HL-60 (cell line): ENCODE measurements around the gene PERP.

Experiments used
- DNase-seq, 2 experiments: peaks; one replicate each; pipeline ENCODE4 v3.0.0-alpha.2; 2010 to 2020; ENCODE audit warnings: low read depth in 1 of 2, low spot score in 1 of 2
- H3K27ac ChIP-seq: fragments of 250-450 bp; sonication (Bioruptor Pico); replicated peaks from 2 replicates; pipeline ENCODE4 v1.5.1; 2020; ENCODE audit warnings: mild to moderate bottlenecking, moderate library complexity
- H3K27me3 ChIP-seq: fragments of 250-450 bp; sonication (Bioruptor Pico); 2 replicates; pipeline ENCODE4 v1.5.1; 2021; ENCODE audit warnings: mild to moderate bottlenecking, moderate library complexity; ENCODE audit not compliant: insufficient read depth, poor library complexity, severe bottlenecking
- H3K4me3 ChIP-seq: replicated peaks from 2 replicates; pipeline ENCODE4 v1.5.1; 2011; ENCODE audit warnings: mild to moderate bottlenecking, control low read depth, low read length; ENCODE audit not compliant: insufficient read depth
- GABPA ChIP-seq: IDR thresholded peaks from 2 replicates; pipeline ENCODE4 v1.6.1; 2012; ENCODE audit warnings: low read depth
- POLR2AphosphoS5 ChIP-seq: IDR thresholded peaks from 2 replicates; pipeline ENCODE4 v1.6.1; 2012; ENCODE audit warnings: low read depth
- SPI1 ChIP-seq: IDR thresholded peaks from 2 replicates; pipeline ENCODE4 v1.6.1; 2012; ENCODE audit warnings: low read depth, mild to moderate bottlenecking, borderline replicate concordance
- TF ChIP-seq, protein P1 (sequence below): IDR thresholded peaks from one replicate; pipeline ENCODE4 v1.5.1; 2011; ENCODE audit warnings: low read length, control low read depth, inconsistent platforms; ENCODE audit not compliant: insufficient read depth
- TF ChIP-seq, protein P2 (sequence below): IDR thresholded peaks from 2 replicates; pipeline ENCODE4 v1.6.1; 2012; ENCODE audit warnings: low read depth; ENCODE audit not compliant: insufficient replicate concordance

The PERP gene

DNA sequence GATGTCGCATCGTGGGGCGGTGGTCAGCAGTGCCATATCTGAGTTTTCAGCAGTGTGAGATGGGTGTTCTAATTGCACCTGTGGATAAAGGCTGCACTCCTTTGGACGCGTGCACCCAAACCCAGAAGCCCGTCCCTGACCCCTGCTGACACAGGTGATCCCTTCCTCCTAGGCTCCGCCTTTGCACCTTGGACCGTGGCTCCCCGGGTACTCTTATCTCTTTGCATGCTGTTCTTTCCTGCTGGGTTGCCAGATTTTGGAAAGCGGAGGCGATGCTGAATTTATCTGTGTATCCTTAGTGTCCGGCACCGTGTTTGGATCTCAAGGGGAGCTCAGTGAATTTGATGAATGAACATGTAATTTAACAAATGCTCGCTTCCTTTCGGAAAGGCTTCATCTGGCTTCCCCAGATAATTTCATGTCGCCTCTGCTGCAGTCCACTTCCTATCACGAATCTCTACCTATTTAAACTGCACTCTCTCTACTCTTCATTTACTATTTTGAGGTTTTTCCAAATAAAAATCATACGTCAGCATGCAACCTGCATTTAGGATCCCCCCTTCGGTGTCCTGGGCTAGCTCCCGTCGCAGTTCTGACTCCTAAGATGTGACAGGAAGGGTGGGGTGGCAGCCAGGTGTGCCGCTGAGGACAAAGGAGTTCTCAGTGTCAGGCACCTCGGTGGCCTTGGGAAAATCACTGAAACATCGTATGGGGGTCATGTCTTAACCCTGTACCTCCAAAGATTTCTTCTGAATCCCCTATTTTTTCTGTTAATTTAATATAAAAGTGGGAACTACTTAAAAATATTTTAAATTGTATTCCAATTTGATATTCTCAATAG, 753 bp upstream of the PERP start:
- no peak for DNase-seq

GRCh38 chr6:138106665-138107077, 548 bp downstream of the PERP start:
- Histone ChIP-seq H3K27me3 (peaks cover 46% of the 10 kb centered on the region), H3K4me3 (peak overlapping the region; percentile 42), H3K27ac (no peak overlapping the region)
- TF ChIP-seq, protein P1, sequence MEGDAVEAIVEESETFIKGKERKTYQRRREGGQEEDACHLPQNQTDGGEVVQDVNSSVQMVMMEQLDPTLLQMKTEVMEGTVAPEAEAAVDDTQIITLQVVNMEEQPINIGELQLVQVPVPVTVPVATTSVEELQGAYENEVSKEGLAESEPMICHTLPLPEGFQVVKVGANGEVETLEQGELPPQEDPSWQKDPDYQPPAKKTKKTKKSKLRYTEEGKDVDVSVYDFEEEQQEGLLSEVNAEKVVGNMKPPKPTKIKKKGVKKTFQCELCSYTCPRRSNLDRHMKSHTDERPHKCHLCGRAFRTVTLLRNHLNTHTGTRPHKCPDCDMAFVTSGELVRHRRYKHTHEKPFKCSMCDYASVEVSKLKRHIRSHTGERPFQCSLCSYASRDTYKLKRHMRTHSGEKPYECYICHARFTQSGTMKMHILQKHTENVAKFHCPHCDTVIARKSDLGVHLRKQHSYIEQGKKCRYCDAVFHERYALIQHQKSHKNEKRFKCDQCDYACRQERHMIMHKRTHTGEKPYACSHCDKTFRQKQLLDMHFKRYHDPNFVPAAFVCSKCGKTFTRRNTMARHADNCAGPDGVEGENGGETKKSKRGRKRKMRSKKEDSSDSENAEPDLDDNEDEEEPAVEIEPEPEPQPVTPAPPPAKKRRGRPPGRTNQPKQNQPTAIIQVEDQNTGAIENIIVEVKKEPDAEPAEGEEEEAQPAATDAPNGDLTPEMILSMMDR, result no peak
- TF ChIP-seq POLR2AphosphoS5, result no peak
- DNase-seq, result no peak

More for the DNA sequence above, 753 bp upstream of the PERP start:
- Histone ChIP-seq H3K27me3 (peaks cover 46% of the 10 kb centered on the region), H3K27ac (no peak overlapping the region), H3K4me3 (peak overlapping the region; percentile 42)
- TF ChIP-seq GABPA, result no peak
- TF ChIP-seq SPI1, result no peak
- TF ChIP-seq, protein P2, sequence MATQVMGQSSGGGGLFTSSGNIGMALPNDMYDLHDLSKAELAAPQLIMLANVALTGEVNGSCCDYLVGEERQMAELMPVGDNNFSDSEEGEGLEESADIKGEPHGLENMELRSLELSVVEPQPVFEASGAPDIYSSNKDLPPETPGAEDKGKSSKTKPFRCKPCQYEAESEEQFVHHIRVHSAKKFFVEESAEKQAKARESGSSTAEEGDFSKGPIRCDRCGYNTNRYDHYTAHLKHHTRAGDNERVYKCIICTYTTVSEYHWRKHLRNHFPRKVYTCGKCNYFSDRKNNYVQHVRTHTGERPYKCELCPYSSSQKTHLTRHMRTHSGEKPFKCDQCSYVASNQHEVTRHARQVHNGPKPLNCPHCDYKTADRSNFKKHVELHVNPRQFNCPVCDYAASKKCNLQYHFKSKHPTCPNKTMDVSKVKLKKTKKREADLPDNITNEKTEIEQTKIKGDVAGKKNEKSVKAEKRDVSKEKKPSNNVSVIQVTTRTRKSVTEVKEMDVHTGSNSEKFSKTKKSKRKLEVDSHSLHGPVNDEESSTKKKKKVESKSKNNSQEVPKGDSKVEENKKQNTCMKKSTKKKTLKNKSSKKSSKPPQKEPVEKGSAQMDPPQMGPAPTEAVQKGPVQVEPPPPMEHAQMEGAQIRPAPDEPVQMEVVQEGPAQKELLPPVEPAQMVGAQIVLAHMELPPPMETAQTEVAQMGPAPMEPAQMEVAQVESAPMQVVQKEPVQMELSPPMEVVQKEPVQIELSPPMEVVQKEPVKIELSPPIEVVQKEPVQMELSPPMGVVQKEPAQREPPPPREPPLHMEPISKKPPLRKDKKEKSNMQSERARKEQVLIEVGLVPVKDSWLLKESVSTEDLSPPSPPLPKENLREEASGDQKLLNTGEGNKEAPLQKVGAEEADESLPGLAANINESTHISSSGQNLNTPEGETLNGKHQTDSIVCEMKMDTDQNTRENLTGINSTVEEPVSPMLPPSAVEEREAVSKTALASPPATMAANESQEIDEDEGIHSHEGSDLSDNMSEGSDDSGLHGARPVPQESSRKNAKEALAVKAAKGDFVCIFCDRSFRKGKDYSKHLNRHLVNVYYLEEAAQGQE, result no peak
- TF ChIP-seq, protein P1, result no peak
- TF ChIP-seq POLR2AphosphoS5, result no peak

DNA sequence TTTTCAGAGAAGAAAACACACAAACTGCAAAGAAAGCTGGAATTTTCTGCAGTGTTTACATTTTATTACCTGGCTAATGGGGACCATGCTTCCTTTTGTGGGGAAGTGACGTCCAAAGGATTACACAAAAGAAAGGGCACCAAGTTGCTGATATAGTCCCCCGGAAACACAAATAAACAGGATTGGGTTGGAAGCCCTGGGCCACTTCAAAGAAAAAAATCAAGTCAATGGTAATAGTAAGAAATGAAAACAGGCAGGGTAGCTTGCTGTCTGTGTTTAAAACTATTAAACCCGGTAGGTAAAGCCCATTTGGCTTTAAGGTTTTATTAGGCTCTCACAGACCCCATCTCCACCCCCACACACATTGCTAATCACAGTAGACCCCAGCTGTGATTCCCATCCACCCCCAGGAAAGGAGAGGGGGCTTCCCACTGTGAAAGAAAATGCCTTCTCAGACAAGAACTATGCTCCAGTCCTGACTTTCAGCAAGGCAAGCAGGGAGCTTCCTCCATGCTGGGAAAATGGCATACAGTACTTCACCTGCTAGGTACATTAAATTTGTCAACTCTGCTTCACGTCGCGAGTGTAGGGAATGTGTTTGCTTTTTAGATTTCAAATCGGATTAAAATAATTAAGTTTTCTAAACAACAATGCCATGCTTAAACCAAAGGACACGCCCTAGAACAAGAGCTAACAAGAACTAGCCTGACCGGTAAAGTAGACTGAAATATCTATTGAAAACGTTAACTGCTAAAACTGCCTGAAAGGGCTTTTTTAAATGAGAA, 1.1 kb downstream of the PERP start:
- TF ChIP-seq SPI1 (no peak), POLR2AphosphoS5 (no peak), GABPA (no peak)
- TF ChIP-seq, protein P2, result no peak
- TF ChIP-seq, protein P1, result no peak
- H3K4me3 ChIP-seq, result no peak overlapping the region
- H3K27me3 ChIP-seq, result peaks cover 46% of the 10 kb centered on the region
- DNase-seq, result no peak
- no peak overlapping the region for H3K27ac ChIP-seq
